DMS53 (cell line): ENCODE measurements around the gene SETD3.

ENCODE experiments used
- DNase-seq: peaks from one replicate; lab custom pipeline; 2025; lab: John Stamatoyannopoulos, UW

The SETD3 gene

GRCh38 chr14:99422228-99423010 is 58.2 kb downstream of the SETD3 start:
- peak; percentile 45 for DNase-seq

DNA sequence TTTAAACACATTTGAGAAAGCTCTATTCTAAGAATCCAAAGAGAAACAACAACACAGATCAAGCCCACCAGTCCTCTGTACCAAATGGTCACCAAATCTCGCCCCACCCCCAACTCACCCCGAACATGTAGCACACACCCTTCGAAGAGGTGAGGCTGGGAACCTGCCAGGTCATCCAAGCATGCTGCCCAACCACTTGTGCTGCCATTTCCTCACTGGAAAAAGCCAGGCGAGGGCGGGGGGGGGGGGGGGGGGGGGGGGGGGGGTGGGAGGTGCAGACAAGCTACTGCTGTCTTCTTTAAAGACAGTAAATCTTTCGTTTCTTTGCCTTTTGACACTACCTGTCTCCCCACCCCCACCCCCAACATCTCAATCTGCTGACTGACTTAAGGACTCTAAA is 59.9 kb downstream of the SETD3 start:
- peak; percentile 51 for DNase-seq

DNA sequence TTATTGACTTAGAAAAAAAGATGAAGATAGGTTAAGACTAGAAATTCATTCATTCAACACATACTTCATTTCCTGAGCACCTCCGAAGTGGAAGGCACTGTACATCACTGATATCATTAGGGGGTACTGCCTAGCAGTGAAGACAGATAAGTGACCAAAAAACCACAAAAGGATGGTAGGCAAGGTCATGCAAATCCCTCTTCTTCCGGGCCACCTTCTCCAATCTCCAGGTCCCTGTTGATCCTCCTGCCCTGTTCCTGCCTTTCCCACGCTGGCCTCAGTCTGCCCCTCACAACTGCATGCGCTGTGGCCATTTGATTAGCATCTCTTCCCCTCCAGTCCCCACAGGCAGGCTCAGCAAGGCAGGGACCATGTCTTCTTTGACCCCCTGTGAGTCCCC is 60.8 kb downstream of the SETD3 start:
- no peak for DNase-seq

DNA sequence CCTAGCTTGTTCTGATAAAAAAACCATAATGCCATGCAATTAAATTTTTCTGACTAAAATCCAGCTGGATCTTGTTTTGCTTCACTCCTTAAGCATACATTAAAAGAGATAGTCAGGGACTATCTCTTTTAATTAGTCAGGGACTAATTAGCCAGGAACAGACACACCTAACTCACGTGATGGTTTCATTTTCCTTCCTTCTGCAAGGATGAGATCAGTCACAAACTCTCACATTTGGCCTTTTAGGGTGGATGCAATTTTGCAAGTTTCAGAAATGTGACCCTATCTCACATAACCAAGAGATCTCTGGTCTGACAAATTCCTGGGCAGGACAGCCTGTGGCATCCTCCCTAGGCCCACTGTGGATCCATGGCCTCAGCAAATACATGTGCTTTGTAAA is 62.4 kb downstream of the SETD3 start:
- DNase-seq, result no peak

DNA sequence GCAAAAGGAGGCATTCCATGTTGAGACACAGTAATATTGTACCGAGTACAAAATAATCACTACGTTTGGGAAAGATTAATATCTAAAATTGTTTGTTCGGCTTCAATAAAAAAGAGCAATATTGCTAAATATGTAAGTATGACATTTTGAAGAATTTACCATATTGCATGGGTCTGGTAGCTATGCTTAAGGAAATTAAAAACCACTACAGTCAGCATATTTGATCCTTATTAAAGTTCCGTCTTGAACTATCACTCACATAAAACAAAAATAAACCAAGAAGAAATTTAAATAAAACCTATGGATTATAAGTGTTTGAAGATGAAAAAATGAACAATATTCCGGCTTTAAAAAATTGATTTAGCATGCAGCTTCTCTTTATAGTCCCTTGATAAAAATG is 63.8 kb downstream of the SETD3 start:
- DNase-seq, result no peak

DNA sequence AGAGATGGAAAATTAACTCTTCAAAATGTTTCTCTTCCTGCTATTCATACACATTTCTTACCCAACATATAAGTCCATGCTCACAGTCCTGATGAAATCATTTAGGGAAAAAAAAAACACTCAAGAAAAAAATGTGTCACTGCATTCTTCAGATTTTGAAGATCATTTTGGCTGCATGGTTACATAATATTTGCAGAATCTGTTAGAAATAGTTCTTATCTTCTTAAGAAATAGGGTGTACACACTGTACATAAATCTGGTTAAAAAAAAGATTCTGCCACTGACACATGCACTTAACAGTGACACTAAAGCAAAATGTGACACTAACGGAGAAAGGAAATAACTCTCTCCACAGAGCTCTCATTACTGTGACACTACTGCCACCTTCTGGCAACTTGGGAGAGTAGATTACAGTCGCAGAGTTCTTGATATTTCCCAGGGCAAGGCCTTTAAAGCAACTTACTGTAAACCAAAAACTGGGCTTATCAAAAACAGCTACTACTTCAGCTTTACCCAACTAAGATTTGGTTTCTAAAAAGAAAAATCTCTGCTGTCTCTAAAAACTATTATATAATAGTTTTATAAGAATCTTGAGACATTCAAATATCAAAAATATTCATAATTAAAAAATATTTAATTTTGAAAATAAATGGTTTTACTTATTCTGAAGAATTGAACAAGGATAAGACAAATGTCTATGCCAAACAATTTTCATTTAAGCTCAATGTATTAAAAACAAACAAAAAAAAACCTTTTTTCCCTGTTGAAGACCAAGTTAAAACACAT is 65.0 kb downstream of the SETD3 start:
- DNase-seq, result peak; percentile 83

- DNase-seq, result no peak
Observed at GRCh38 chr14:99413911-99414310, 66.7 kb downstream of the SETD3 start.

DNA sequence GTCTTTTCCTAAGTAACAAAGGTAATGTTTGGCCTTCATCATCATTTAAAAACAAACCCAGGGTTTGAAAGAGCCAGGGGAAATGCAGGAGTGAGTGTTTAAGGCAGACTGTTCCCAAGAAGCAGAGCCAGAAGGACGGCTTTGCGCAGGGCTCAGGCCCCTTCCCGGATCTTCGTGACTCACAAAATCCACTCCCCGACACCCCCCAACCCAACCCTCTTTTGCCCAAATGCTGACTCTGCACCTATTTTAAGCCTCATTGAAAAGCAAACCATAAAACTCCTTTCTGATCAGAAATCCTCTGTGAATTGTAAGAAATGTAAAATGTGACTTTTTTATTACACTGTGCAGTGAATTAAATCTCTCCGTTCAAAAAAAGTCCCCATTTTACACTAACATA is 67.5 kb downstream of the SETD3 start:
- DNase-seq, result no peak

- no peak for DNase-seq
Observed at GRCh38 chr14:99412117-99413061, 68.3 kb downstream of the SETD3 start.

- DNase-seq, result no peak
Observed at GRCh38 chr14:99410019-99410418, 70.6 kb downstream of the SETD3 start.

GRCh38 chr14:99408971-99409289 is 71.7 kb downstream of the SETD3 start:
- DNase-seq, result no peak

GRCh38 chr14:99408286-99408970 is 72.2 kb downstream of the SETD3 start:
- no peak for DNase-seq

DNA sequence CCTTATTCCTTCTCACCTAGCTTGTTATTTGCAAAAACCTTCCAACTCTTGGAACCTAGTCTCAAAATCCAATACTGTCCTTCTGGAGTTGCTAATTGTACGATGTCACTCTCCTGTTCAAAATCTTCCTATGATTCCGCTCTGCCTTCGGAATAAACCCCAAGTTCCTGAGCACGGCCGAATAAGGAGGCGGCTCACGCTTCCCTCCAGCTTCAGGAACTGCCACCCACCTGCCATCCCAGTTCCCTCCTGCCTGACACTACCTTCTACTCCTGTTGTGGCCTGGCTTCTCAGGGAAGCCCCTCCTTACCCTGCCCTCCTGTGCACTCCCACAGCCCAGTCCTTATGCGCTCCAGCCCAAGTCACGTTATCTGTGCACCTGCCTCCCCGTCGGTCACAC is 73.2 kb downstream of the SETD3 start:
- DNase-seq, result no peak

GRCh38 chr14:99402950-99403349 is 77.7 kb downstream of the SETD3 start:
- no peak for DNase-seq

DNA sequence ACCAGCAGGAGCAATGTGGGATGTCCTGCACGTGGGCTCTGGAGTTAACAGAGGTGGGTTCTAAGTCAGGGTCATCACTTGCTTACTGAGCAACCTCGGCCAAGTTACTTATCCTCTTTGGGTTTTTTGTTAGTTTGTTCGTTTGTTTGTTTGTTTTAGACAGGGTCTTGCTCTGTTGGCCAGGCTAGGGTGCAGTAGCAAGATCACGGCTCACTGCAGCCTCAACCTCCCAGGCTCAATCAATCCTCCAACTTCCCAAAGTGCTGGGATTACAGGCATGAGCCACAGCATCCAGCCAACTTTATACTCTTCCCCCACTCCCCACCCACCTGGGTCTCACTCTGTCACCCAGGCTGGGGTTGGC is 78.4 kb downstream of the SETD3 start:
- no peak for DNase-seq

DNA sequence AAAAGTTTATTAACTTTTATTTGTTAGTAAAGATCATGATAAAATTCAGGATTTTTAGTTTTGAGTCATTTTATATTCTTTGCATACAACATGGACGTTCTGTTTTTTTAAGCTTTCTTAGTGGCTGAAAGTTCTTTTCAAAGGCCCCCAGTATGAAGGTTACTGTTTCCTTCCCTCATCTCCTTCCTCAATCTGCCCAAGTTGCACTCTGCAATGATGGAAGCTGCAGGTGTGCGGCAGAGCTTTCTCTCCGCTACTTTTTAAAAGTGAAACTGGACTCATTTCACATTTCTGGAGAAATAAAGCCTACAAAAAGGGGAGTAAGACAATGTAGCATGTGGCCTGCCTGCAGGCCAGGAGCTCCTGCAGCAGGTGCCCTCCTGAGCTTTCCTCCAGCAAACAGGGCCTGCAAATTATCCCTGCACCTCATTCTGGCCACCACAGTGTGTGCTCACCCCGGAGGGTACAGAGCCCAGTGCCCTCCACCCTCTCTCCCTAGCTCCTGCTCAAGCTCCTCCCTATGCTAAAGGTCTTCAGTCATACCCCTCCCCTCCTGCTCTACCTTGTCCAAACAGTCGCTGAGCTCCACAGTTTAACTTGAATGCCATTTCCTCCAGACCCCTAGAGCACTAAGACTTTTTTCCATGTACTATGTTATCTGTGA is 78.9 kb downstream of the SETD3 start:
- DNase-seq, result no peak

GRCh38 chr14:99401211-99401610 is 79.4 kb downstream of the SETD3 start:
- no peak for DNase-seq

DNA sequence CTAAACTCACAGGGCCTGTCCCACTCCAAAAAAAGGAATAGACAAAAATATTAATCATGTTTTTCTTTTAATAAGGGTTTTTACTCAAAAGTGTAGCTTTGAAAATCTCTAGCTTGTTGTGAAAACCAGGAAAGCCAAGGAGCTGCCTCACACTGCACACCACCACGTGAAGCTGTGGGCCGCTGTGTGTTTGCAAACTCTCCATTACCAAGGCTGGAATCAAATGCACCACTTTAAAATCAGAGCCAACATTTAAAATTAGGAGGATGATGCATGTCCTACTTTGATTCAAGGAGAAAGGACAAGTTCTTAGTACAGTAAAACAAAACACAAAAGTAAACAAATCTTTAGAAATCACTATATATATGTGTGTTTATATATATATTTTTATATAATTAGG is 83.0 kb downstream of the SETD3 start:
- no peak for DNase-seq

DNA sequence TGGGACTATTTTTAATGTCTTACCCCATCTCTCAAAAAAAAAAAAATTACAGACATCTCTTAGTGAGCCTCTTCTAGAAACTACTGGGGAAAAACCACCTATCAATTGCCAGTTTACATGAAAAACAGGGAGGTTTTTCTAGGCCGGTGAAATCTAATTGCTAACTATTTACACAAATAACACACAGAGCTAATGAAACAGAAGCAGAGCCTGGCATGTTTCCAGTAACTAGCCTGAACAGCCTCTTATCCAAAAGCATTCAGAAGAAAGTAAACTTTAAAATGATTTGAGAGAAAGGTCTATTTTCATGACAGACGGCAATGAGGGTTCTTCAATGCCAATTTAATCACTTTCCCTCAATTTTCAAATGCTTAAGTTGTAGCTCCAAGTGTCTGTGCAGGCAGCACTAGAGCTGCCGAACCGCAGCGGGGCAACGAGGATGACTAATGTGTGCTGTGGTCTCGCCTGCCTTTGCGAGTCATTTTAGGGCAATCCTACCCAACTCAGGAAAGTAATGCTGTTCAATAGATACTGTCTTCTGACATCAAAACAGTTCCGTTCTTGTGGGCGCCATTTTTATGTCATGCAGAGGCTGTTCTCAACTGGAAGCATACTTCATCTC is 84.6 kb downstream of the SETD3 start:
- DNase-seq, result peak; percentile 18

- no peak for DNase-seq
Observed at GRCh38 chr14:99394602-99395156, 86.0 kb downstream of the SETD3 start.
